GM18508 (cell line): Measurements from ENCODE around the gene HUWE1.
A peak's percentile ranks its signal among the peaks of the same experiment; 100 is the strongest.
"Not testable (repeated sequence)": the region's sequence is repeated elsewhere in the genome, so short reads cannot be mapped to it uniquely, and the experiment has no call there.

Experiments used
- ATAC-seq: cut with Tn5 transposase; IDR thresholded peaks from one replicate; pipeline ENCODE4 v1.9.1; 2021; ENCODE audit warnings: moderate number of reproducible peaks; ENCODE audit not compliant: insufficient read depth, unreplicated experiment

Gene HUWE1

GRCh38 chrX:53686151-53686885 lies at the start of gene HUWE1:
Gene HUWE1, minus strand, starts transcription at chrX:53686719. Its CDS starts 32,612 bp downstream, at chrX:53654107.
- ATAC-seq = no peak

- ATAC-seq = no peak
These were observed 46.3 kb upstream of the HUWE1 start for GRCh38 chrX:53732797-53733196.

GRCh38 chrX:53729751-53730150 lies 43.2 kb upstream of the HUWE1 start:
- no peak for ATAC-seq

GRCh38 chrX:53728506-53728905 lies 42.0 kb upstream of the HUWE1 start:
- ATAC-seq = no peak

- ATAC-seq = no peak
These were observed 38.4 kb upstream of the HUWE1 start for GRCh38 chrX:53724872-53725271.

- ATAC-seq = no peak
These were observed 36.9 kb upstream of the HUWE1 start for GRCh38 chrX:53723381-53723780.

- ATAC-seq = not testable (repeated sequence)
These were observed 35.1 kb upstream of the HUWE1 start for GRCh38 chrX:53721610-53722009.

- ATAC-seq = not testable (repeated sequence)
These were observed 33.1 kb upstream of the HUWE1 start for GRCh38 chrX:53719666-53720065.

GRCh38 chrX:53718073-53718472 lies 31.6 kb upstream of the HUWE1 start:
- ATAC-seq = no peak

GRCh38 chrX:53717205-53717604 lies 30.7 kb upstream of the HUWE1 start:
- ATAC-seq = no peak

GRCh38 chrX:53716328-53717088 lies 30.0 kb upstream of the HUWE1 start:
- no peak for ATAC-seq

- ATAC-seq = no peak
These were observed 28.9 kb upstream of the HUWE1 start for GRCh38 chrX:53715346-53715924.

- peak; percentile 68 for ATAC-seq
These were observed 28.2 kb upstream of the HUWE1 start for GRCh38 chrX:53714580-53715345.

- no peak for ATAC-seq
These were observed 27.6 kb upstream of the HUWE1 start for GRCh38 chrX:53713987-53714579.

GRCh38 chrX:53711436-53711835 lies 24.9 kb upstream of the HUWE1 start:
- no peak for ATAC-seq

GRCh38 chrX:53704854-53705253 lies 18.3 kb upstream of the HUWE1 start:
- no peak for ATAC-seq

GRCh38 chrX:53704294-53704693 lies 17.8 kb upstream of the HUWE1 start:
- peak; percentile 68 for ATAC-seq

GRCh38 chrX:53695946-53696549 lies 9.5 kb upstream of the HUWE1 start:
- no peak for ATAC-seq

- no peak for ATAC-seq
These were observed 8.1 kb upstream of the HUWE1 start for GRCh38 chrX:53694642-53695041.

- ATAC-seq = no peak
These were observed 1.8 kb upstream of the HUWE1 start for GRCh38 chrX:53688300-53688699.
